ENCODE measurements around the gene SLC40A1.

The SLC40A1 gene

DNA sequence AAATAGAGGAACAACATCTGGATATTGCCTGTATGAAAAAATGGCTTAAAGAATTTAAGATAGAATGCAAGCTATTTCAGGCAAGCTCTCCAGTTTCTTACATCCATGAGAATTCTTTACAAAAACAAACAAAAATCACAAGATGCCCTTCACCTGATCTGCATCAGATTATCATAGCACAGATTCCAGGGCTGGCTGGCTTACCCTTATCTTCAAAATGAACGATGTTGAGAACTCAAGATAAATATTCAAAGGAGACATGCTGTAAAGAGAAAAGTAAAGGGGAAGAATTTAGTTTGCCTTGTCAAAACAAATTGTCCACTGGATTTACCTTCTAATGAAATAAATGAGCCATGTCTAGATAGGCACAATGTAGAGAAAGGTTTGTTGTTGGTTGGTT, 18.7 kb upstream of the SLC40A1 start:
- DNase-seq, result no peak

DNA sequence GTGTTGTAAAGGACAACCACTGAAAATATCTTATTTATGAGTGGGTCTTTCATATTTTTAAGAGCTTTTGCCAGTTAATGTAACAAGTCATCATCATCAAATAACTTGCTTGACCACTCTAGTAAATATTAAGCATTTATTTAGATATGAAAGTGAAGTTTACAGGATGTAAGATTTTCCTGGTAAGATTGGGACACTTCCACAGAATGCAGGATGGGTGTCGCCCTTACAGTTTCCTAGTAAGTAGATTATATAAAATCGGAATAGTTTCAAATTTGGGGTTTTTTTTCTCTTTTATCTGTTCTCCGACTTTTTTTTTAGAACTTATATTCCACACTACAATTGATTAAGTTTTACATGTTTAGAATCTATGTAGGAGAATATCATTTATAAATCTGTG, 14.8 kb upstream of the SLC40A1 start:
- no peak for DNase-seq

GRCh38 chr2:189594305-189594704, 13.7 kb upstream of the SLC40A1 start:
- DNase-seq, result no peak

- no peak for DNase-seq
Measured at GRCh38 chr2:189593115-189593514, 12.5 kb upstream of the SLC40A1 start.

DNA sequence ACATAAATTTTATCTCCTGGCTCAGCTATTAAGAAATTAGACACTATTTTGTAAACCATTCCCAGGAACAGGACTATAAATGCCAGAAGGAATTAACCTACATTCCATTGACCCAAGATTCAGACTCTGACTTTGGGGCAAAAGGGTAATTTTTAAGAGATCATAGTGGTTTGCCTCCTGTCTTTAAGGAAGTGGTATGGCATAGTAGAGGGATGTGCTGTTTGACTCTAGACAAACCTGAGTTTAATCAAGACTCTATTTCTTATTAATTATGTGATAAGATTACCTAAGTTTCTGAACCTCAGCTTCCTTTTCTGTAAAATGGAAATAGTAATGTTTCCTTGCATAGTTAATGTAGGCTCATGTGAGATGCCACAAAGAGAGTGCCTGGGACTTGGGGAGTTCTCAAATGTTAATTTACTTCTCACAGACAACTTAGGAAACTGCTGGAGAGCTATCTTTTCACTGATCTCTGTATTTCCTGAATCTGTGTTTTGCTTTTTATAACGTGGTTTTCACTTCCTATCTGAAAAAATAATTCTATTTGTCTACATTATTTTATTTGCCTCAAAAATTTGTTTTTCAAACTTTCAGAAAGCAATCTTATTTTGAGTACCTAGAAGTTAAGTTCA, 11.9 kb upstream of the SLC40A1 start:
- no peak for DNase-seq

DNA sequence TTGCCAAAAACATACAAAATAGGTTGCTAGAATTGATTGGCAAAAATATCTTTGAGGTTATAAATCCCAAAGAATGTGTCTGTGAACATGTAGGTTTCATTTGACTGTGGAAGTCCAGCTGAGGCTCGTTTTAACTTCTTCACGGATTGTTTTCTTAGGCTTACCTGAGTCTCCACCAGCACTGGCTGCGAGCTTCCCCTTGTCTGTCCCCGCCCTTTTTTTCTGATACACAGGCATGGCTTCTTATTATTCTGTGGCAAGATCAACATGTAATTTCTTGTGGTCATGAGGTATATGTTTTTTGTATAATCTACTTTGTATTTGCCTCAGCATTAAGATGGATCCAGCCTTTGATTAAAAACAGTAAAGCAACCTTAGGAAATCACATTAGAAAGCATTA, 7.2 kb upstream of the SLC40A1 start:
- DNase-seq, result no peak

- no peak for DNase-seq
Measured at GRCh38 chr2:189585226-189585756, 4.7 kb upstream of the SLC40A1 start.

GRCh38 chr2:189584686-189585085, 4.1 kb upstream of the SLC40A1 start:
- DNase-seq, result no peak

DNA sequence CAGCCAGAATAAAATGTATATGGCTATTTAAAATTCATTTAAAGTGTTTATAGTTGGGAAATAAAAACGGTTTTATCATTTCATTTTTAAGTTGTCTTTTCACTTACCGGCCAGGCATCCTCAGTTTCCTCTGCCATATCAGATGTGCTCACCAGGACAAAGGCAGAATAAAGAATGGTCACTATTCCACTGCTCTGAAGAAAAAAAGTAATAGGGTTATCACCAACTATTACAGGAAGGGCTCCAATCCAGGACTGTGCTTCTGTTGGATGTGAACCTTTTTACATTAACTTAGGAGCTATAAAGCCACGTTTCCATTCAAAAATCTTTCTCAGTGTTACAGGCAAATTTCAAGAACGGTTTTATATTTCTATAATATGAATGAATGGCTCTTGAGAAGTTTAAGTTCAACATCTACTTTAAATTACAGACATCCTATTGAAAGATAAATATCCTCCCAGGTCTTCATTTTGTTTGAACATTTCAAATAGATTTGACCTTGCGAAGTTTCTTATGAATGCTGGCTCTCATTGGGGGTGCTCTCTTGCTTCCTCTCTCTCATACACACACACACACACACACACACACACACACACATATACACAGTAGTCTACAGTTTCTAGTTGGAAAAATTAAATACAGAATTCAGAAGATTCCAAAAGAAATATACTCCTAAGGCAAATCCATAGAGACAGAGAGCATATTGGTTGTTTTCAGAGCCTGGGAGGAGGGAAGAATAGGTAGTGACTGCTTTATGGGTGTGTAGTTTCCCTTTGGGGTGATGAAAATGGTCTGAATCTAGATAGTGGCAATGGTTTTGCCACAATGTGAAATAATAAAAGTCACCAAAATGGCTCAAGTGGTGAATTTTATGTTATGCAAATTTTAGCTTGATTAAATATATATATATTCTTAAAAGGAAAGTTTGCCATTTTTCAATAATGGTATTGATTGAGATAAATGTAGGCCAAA, 2.9 kb upstream of the SLC40A1 start:
- DNase-seq, result no peak

GRCh38 chr2:189582809-189583192, 2.2 kb upstream of the SLC40A1 start:
- no peak for DNase-seq

GRCh38 chr2:189582140-189582808, 1.7 kb upstream of the SLC40A1 start:
- no peak for DNase-seq

DNA sequence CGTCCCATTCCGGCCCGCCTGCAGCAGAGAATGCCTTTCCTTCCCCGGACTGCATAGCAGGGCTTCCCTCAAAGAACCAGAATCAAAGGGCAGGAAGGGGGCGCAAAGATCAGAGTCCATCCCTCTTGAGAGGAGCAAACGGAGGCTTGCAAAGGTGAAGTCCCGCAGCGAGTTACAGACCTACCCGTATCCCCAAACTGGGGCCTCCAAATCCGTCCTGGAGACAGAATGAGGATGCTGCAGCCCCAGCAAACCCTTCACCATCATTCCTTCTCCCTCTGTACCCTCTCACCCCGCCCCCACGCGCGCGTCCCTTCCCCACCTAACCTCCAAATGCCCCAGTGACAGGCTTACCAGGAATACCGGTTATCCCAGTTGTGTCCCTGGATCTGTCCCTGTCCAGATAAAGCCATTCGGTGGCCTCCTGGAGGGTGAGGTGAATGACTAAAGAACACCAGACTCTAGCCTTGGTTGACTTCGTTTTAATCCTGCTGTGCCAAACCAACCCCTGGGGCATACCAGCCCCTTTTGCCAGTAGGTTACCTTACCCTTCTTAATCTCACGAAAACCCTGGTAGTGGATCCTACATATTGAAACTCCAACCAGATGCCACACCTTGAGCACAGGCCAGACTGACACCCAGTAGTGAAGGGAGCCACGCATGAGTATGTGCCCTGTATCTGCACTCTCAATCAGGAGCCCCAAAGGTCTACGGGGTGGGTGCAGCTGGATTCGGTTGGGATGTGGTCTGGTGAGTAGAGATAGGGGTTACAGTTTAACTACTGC, 961 bp upstream of the SLC40A1 start:
- DNase-seq, result peak; percentile 23

GRCh38 chr2:189580241-189580651, 340 bp downstream of the SLC40A1 start:
- DNase-seq, result peak; percentile 40

DNA sequence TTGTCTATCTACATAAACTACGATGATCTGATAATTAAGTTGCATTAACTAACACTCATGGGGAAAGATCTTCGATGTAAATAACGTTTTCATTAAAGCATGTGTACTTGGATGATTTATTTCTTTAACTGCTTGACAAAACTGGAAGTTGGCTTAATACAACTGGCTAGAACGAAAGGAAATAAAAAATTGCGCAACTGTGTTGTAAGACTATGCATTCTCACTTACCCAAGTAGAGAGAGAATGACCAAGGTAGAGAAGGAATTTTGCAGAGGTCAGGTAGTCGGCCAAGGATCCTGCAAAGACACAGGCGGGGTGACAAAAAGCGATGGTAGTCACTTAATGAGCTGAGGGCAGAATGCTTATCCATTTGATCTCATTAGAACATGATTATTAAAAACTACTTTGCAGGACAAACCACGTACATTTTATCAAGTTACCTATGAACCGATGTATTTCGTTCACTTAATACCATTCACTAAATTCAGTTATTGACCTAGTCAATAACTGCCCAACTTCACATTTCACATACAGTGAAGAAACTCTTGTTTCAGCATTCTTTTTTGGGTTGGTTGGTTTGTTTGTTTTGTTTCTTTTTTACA, 900 bp downstream of the SLC40A1 start:
- DNase-seq, result no peak

DNA sequence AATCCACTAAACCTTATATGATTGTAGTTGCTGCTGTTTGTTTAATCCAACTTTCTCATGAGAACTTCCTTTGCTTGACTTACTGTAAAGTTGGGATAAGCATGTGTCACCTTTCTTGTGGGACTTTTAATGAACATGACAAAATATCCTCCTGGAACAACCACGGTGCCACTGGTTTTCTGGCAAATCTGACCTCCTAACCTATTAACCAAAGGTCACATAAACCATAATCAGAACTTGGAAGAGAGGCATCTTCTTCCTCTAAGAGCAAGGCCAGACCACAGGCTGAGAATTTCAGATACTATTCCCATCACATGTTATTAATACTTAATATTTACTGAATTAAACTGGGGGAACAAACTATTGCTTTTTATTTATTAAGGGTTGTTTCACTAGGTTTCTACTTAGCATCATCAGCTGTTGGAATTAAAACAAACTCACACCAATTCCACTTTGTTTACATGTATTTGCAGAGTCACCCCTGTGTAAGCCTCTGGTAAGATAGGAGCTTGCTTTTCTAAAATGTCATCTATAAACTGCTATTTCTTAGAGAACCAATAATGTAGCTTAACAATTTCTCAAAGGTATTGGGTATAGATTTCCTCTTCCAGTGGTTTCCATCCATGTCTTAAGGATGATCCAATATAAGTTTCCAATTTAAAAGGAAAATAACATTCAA, 2.2 kb downstream of the SLC40A1 start:
- no peak for DNase-seq

DNA sequence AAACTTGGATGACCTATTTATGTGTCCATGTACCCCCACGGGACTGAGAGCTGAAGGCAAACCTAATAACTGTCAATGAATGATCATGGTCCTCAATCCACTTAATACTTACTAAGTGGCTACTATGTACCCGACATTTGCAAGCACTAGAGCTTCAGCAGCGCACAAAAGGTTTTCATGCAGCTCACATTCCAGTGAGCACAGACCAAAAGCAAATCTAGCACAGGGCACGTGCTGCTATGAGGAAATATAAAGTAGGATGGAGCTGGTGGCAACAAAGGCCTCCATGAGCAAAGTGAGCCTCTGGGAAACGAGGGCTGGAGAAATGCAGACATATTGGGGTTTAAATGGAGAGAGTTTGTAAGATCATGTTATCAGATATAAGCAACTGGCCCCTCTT, 3.5 kb downstream of the SLC40A1 start:
- no peak for DNase-seq

DNA sequence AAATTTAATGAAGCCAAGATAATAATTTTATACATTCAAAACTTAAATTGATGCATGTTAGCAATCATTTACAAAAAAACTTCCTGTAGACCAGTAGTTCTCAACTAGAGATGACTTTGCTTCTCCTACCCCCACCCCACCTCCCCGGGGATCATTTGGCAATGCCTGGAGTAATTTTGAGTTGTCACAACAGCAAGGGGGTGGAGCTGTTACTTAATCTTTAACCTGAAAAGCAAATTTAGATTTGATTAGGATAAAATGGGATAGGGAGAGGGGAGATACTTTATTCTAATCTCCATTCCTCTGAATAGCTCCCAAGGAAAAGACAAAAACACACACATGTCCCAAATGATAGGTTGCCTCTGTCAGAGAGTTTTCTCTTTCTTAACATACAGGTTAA, 4.2 kb downstream of the SLC40A1 start:
- DNase-seq, result no peak

DNA sequence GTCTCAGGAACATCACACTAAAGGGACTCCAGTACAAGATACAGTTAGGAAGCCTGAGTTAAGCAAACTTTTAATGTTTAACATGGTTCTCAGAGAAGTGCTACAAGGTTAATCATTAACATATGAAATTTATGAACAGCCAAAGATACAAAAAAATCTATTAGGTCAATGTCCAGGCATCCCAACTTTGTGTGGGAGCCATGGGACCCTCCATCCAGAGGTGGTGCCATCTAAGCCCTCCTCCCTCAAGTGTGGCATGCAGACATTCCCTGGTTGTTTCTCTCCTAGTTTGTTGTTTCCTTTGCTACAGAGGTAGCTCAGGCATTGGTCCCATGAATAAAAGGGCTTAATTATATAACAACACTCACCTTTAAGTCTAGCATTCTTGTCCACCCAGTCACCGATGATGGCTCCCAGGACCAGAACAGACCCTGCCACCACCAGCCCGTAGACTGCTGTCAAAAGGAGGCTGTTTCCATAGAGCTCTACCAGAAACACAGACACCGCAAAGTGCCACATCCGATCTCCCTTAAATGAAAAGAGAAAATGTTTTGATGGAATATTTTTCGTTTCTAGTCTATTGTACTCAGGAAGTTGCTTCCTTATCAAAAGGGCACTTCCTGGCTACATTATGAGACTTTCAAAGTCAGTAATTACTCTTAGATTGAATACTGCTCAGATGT, 5.7 kb downstream of the SLC40A1 start:
- no peak for DNase-seq

DNA sequence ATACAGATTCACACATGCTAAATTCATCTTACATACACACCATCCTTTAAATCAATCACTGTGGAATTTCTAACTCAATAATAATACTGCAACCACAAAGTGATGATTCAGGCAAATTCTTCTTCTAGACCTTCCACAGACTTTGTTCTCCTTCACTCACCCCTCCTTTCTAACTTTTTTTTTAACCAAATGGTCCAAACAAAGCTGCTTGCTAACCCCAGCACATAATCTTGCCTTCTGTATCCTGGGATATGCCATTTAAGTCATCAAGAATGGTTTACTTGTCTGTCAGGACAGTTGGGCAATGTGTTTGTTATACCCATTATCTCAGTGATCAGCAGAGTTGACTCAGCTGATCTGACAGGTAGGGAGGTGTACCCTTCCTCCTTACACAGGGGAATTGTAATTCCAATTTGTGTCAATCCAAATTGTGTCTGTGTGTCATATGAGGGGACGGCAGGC, 10.0 kb downstream of the SLC40A1 start:
- no peak for DNase-seq

DNA sequence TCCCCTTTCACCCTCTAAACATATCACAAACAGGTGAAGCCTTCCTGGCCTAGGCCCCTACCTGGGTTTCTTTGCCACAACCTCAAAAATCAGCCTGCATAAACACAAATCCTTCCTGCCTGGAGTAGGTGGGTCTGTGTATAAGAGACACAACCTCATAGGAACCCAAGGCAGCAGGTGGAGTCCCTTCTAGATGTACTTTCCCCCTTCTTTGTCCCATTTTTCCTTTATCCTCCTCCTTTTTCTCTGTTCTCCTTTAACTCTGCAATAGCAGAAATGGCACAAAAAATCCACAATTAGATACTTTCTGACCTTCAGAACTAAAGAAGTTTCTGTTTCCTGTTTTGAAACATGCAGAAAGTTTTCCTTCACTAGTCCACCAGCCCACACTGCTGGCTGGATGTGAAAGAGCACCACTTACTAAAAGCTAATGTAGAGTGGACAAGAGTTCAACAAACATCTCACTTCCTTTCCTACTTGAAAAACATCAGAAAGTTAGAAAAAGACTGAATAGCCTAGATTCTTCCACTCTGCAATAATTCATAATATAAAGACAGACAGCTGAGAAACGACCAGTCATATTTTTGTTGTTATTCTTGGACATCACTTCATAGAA, 11.2 kb downstream of the SLC40A1 start:
- no peak for DNase-seq
